Muscle of back (tissue), 11 donors: ENCODE measurements around the gene NTM. TPM values are rescaled to one million over a fixed set of nuclear protein-coding genes. Genes with fewer than 3 reads are reported as not detected.
"Not testable (repeated sequence)": the region's sequence is repeated elsewhere in the genome, so short reads cannot be mapped to it uniquely, and the experiment has no call there.

Experiments
- DNase-seq, 3 donors: peaks; one replicate each; pipeline versions ENCODE4 v3.0.0 to v3.0.0-alpha.2; 2013
- polyA plus RNA-seq, 10 donors: library from polyadenylated mRNA; unstranded; fragments of 120-200 nt; gene quantifications; one replicate each; pipeline ENCODE4 v1.2.1, GENCODE V29; 2013; ENCODE audit not compliant: insufficient read length in 10 of 10

NTM gene
- polyA plus RNA-seq, 10 donors: 12.7 to 28.4 (median 21.0) TPM

DNA sequence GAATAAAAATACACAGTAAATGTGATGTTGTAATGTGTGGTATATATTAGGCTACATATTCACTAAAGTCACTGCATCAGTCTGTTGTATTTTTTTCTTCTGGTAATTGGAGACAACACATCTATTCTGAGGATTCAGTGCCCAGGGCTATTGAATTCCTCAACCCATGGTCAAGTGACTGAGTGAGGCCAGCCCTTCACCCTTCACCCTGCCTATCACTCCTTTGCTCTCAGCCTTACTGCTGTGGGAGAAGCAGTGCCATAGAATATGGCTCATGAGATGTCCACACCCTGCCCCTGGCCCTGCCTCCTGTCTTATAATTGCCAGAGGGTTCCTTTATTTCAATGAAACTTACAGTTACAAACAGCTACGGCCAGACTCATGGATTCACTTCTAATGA, 295.6 kb downstream of the NTM start:
- DNase-seq: no peak

DNA sequence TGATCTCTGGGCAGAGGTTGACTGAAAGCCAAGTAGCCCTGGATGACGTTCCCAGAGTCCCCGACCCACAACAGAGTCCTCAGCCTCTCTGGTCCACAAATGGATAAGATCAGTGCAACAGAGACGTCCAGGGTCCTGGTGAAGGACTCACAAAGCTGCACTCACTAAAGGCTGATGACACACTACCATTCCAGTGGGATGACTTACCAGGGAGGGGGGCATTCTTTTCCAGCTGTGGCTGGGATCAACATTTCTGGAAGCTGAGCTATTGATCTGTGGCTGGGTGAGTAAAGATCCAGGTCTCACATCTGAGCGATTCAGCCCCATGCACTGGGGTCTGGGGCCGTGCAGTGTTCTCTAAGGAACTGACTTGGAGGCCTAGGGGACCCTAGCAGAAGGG, 296.2 kb downstream of the NTM start:
- DNase-seq: peak in 1 of 3 donors; percentile 67

DNA sequence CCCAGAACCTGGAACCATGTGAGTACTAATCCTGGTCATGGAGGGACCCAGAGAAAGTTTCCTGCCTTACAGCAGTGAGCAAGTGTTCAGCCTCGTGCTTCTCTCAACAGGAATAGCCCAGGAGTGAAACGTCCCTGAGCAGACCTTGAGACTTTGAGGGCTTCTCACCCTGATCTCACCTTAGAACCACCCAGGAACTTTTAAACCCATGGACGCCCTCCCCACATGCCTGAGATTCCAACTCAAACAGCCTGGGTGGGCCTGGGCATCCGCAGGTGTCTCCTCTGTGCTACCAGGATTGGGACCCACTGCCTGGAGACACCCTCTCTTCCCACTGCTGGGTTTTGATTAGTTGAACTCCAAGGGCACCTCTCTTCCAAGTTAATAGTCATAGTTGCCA, 297.2 kb downstream of the NTM start:
- DNase-seq: no peak

DNA sequence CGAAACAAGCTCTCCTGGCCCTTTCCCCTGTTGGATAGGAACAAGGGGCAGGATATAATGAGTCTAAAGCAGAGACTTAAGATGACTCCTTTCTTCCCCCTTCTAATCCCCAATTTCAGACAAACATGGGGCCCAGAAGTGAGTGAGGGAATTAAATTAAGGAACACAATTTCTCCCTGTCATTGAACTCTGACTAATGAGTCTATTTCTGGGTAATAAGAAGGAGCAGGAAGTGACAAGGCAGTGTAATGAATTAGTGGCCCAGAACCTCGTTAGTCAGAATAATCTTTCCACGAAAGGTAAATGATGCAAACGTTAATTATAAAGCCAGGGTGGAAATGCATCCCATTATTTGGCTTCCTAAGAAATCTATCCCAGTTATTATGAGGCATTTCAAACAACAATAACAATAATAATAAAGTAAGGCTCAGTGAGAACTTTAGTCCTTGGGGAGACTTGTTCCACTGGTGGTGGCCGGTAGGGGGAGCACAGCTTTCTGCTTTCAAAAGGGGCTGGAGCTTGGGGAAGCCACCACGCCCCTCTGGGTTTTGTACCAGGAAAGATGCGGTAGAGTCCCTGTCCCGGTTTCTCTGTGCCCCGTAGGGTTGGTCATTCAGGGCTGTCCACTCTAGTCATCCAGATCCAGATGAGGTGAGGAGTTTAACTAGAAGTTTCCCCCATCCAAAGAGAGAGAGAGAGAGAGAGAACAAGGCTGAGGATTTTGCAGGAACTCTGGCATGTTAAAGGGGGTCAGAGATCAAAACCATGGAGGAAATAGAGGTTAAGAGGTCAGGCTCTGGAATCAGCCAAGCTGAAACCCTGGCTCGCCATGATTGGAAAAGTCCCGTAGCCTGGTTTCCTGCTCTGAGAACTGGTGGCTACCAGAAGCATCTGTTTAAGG, 298.3 kb downstream of the NTM start:
- no peak for DNase-seq

DNA sequence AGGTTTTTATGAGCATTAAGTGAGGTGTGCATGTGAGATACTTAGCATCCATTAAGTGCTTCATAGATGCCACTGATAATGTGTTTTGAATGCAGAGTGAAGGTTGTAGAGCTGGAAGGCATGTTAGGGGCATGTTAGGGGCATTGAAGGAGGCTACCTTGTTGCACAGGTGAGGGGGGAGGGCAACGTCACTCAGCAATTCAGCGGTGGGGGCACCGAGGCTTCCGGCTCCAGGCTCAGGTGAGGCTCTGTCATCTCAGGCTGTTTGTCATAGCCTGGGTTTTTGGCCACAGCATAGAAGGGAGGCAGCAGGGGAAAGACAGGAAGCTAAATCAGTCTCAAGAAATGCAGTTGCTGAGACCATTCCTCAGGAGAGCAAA, 299.0 kb downstream of the NTM start:
- DNase-seq: no peak

DNA sequence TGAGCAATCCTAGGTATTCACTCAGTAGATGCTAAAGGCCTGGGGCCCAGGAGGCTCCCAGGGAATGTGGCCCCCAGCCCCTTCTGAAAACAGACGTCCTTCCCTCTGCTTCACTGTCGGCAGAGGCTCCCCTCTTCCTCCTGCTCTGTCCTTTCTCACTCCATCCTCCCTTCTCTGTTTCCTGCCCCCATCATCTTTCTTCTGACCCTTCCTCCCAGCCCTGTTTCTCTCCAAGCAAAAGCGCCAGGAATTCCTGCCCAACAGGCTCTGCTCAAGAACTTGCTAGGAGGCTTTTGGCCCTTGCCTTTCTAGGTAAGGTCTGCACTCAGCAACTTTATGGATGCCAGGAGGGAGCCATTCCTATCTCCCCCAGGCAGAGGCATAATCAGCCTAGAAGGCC, 300.5 kb downstream of the NTM start:
- DNase-seq: no peak

DNA sequence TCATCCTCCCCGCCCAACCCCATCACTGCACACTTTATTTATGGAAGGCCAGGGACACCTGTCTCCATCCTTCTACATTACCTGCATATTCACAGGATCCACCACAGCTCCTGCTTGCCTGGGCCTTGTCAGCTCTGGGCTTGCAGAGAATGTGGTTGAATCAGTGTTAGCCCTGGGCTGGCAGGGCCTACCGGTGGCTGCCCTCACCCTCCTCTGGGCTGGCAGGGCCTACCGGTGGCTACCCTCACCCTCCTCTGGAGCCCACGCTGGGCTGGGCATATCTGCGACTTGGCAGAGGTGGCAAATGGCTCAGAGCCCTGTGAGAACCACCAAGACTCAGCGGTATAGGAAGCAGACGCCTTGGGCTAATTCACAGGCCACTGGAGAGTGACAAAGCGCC, 300.9 kb downstream of the NTM start:
- DNase-seq: no peak

DNA sequence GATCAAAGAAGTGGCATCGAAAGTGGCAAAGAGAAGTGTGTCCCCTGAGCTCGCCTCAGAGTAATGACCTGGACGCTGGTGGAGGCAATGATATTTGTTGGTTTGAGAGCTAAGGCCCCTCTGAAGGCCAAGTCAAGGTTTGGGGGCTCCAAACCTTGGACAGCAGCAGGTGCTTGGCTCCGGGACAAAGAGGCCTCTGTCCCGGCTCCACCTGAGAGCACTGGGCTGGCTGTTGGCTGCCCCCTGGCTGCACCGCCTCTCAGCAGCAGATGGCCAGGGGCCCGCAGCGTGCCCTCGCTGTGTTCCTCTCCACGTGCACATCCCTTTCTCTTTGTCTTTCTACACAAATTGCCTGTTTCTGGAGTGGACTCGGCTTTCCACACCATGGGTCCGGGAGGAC, 301.3 kb downstream of the NTM start:
- DNase-seq: no peak

DNA sequence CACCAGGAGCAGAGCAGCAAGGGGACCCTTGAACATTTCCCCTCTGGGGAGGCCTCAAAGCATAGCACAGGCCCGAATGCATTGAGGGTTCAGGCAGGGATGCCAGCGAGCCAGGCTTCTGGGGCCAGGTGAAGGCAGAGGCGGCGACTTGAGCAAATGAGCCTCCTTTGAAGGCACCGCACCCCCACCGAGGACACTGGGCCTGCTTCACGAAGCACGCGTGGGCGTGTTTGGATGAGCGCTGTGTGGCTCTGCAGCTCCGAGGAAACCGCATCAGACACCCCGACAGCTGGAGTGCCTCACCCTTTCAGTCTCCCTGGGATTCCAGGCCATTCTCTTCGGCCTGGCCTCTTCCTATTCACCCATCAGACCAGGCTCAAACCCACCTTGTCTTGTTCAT, 301.8 kb downstream of the NTM start:
- DNase-seq: no peak

DNA sequence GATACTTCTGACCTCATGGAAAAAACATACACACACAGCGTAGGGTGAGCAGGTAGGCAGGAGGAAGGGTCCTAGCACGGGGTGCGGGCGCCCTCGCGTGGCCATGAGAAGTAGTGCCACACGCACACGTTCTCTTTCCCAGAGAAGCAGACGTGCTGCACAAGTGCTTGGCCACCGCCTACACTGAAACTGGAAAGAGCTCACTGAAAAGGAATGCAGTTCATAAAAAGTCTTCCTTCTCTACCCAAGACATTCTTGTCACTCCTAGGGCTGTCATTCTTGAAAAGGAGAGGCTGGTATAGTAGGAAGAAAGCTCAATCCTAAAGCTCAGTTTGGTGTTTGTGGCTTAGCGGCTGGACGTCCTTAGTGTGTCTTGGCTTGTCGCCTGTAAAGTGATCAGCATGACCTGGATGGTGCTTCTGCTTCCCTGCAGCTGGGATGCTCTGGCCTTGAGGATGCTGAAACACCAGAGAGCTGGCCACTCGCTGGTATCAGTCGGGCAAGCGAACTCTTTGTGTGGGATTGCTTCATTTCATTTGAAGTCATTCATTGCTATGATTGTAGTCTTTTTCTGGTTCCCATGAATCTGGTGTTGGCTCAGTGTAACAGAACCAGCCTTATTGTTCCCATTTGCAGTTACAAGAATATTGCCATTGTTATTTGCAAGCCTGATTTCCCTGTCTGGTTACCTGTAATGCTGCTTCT, 303.8 kb downstream of the NTM start:
- peak; percentile 80 to 88 (median 82) for DNase-seq

DNA sequence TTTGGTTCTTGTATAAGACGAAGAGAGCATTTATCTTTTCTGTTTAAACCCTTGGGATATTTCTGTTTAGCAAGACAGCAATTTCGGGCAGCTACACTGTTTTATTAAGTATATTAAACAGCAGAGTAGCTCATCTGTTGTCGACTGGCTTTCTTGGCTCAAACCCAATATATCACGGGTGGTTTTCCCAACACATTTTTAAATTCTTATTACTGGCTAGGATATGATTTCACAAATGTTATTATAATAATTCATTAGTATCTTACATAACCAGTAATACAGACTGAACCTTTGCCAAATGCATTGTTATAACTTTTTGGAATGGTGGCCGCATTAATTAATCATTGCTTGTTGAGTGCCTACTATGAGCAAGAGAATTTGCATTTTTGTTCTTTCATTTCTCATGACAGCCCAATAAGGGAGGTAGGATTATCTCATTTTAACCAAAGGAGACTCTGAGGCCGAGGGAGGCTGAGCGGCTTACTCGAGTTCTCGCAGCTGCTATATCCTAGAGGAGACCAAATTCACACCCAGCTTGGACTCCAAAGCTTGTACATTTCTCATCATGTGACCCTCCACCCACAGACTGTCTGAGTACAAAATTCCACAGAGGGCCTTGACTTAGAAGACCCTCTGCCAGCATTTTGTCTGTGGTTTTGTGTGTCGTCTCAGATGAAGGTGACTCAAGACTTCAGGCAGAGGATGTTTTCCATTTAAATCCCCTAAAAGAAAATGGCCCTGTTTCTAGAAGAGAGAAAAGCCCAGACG, 304.9 kb downstream of the NTM start:
- peak in 1 of 3 donors; percentile 54 for DNase-seq

DNA sequence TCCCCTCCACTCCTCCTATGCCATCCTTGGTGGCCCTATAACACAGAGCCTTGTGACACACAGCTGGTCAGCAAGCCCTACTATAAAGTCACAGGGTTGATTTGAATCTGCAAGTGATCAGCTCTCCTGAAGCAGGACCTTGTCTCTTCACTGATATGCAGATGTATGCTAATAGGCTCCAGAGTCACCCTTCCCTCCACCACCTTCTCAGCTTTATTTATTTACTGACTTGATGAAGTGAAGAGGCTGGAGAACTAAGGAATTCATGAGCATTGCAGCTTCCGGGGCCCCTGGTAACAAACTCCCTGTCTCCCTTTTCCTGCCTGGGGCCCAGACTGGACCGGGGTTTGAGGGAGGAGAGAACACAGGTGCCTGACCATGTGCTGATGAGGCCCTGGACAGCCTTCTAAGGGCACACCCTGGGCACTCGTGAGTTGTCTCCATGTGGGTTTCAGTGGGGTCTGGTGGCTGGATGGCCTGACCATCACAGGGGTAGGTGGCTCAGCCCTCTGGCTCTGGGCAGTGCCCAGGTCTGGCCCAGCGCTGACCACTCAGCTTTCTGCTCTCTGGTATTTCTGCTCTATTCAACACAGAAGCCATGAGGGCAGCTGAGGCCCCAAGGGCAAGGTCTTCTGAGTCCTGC, 307.5 kb downstream of the NTM start:
- DNase-seq: no peak

DNA sequence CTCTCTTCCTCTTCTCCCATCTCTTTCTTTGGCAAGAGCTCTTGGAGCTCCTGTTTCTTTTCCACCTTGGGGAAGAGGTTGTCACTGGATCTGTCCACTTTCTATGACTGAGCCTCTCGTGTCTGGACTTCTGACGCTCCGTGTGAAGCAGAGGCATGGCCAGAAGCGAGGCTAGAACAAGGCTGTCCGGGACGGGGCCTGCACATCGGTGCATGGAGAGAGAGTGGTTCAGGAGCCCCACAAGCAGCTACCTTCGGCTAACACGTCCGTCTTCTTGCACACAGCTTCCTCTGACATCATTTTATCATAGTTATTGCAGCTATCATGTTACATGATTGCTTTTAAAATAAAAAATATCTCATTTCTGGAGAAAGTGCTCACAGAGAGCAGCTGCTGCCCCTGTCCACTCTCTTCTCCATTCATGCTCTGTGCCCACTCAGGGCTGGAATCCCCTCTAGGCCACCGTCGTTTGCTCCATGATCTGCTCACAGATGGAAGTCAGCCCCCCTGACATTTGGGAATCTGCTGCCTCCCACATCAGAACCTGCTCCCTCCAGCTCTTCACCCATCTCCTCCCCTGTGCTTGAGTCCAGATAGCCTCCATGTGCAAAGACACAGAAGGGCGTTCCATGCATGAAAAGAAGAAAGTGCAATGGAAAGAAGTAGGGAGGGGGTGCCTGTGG, 308.4 kb downstream of the NTM start:
- DNase-seq: no peak

DNA sequence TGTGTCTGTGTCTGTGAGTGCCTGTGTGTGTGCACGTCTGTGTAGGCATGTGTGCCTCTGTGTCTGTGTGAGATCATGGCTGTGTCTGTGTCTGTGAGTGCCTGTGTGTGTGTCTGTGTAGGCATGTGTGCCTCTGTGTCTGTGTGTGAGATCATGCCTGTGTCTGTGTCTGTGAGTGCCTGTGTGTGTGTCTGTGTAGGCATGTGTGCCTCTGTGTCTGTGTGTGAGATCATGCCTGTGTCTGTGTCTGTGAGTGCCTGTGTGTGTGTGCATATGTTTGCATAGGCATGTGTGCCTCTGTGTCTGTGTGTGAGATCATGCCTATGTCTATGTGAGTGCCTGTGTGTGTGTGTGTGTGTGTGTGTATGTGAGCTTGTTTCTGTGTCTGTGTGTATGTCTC, 310.0 kb downstream of the NTM start:
- not testable (repeated sequence) for DNase-seq

DNA sequence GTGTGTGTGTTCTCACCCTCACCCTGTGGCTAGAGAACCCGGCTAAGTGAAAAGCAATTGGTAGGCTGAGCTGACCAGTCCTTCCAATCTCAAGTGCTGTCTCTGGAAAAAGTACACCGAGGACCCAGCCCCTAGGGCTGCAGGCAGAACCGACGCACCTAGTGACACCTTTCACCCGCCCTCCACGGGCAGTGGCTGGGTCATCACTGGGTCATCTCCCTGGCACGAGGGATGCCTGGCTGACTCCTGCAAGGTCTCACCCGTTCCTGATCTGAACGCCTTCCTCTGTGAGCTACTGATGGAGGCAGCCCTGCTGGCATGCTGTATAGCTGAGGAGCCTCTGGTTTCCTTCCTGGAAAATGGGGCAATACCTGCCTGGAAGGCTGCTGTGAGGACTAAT, 311.5 kb downstream of the NTM start:
- DNase-seq: no peak

DNA sequence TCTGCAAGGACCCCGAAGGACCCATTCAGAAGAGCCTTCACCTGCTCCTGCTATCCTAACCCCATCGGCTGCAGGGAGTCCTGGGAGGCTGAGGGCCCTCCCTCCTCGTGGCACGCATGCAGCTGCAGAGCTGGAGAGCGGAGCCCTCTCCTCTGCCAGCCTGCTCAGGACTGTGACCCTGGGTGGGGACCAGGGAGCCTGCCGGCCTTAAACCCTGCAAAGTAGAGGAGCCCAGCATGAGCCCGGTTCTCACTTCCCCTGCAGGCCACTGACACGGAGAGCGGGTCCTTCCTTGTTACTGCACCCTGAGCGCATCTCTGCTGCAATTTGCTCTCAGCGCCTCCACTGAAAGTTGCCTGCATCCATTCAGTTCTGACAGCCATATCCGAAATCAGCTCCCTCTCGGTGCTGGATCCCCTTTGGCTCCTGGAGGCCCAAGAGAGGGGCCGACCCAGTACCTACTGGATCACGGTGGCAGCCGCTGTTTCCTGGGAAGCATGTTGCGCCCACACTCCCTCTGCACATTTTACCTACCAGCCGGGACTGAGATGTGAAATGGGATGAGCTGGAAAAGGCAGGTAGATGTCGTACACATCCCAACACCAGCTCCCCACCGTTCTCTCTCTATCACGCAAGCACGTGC, 312.1 kb downstream of the NTM start:
- no peak for DNase-seq

DNA sequence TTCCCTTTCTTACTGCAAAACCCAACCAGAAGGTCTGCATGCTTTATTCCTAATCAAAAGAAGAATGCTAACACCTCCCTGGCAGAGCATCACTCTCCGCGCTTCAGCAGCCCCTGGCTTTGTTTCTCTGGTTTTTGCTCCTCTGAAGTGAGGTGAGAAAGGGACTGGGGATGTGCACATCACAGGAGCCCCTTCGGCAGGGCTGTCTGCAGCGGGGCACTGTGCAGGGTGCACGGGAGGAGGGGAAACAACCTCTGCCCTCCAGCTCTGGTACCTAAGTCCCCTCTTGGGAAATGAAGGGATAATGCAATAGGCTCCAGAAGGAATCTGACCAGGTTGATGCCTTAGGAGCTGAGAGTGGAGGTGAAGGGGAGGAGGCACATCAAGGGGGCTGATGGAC, 312.7 kb downstream of the NTM start:
- DNase-seq: no peak

DNA sequence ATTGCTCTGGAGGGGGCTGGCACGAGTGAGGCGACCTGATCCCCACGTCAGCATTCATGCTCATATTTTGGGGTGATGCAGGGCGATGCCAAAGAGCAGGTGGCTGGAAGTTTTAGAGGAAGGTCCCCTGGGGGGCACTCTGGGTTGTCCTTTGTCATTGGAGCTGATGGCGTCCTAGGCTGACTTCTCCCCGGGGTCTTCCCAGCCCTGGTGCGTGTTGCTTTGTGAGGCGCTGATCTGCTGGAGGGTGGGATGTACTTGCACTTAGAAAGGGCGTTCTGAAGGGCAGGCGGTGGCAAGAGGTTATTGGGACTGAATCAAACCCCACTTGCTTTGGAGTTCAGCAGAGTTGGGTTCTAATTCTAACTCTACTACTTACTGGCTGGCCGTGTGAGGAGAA, 313.3 kb downstream of the NTM start:
- DNase-seq: no peak

DNA sequence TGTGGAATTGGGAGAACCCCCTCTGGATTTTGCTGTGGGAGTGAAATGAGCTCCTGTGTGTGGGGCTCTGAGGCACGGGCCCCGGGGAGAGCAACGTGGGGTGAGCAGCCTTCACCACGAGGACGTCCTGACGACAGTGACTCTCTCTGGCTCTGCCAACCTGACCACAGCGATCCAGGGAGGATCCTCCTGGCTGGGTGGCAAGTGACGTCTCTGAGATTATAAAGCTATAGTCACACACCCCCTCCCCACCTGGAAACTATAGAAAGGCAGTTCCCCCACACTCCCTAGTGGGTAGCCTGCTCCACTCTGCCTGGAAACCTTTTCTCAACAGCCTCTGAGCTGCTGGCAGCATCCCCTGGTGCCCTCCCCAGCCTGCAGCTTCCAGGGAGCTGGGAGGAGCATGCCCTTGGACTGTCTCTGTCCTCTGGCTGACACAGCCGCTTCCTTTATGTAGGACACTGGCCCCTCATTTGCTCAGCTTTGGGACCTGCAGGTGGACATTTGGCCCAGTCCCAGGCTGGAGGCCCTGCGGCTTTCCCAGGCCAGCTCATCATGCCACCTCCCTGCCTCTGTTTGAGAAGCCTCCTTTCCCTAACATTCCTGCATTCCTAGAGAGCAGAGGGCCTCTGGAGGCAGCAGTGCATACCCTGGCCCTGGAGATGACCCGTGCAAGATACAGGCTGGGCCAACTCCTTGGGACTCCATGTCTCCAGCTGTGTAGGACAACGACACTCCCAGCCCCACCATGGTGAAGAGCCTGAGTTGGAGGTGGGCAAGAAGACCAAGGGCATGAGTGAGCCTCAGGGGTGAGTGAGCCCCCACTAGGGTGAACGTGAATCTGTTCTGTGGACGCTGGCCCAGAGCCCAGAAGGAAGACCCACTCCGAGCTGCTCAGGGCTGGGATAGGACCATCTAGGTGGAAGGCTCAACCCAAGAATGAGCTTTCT, 314.0 kb downstream of the NTM start:
- DNase-seq: no peak

DNA sequence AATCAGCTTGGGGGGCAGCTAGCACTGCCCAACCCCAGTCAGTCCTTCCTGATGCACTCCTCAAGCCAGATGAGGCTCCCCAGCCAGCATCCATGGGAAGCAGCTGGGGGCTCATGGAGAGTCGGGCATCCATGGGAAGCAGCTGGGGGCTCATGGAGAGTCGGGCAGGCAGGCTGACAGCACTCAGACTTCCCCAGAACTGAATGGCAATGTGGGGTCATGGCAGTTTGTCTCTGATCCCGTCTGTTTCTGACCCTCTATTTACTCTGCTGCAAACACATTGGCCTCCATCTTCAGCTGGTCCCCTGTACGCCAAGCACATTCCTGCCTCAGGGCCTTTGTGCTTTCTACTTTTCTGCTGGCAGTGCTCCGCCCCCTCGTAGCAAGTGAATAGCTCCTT, 314.8 kb downstream of the NTM start:
- DNase-seq: no peak
